NCI-H748 (cell line): Measurements from ENCODE around the gene ACSL6.
A peak's percentile ranks its signal among the peaks of the same experiment; 100 is the strongest.

Source experiments
- DNase-seq: peaks from one replicate; lab custom pipeline; 2025; ENCODE audit not compliant: unreplicated experiment; lab: John Stamatoyannopoulos, UW

ACSL6 gene

DNA sequence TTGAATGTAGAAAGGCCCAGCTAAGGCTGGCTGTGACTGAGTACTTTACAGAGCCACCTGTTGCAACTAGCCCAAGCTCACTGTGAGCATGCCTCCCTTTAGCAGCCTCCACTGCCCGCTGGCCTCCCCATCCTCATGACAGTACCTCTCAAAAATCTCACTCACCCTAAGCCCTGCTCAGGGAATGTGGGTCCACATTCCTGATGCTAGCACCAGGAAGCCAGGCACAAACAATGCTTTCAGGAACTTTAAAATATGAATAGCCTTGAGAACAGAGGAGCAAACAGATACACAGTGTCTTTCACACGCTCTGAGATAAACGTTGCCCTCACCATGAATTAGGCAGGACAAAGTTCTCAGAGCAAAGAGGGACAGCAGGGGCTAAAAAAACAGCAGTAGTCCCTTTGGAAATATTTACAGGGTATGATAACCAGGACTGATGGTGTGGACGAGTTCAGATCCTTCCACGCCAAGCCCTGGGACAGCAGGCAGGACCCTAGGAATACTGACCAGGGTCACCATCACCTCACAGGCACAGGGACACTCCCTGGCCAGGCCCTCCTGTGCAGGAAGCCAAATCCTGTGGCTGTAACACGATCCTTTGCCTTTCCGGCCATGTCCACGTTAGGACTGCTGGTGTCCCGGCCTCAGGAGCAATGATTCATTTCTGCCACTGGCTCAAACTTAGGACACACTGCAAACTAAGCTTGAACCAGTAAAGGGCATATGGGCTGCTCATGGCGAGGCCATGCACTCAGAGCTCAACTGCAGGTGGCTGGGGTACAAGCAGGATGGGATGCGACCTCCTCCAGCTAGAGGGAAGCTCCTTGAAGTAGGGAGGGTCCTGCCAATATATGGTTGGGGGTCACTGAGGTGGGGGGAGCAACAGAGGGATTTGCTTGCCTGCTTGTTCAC, 9.6 kb downstream of the ACSL6 start:
- DNase-seq, result no peak

DNA sequence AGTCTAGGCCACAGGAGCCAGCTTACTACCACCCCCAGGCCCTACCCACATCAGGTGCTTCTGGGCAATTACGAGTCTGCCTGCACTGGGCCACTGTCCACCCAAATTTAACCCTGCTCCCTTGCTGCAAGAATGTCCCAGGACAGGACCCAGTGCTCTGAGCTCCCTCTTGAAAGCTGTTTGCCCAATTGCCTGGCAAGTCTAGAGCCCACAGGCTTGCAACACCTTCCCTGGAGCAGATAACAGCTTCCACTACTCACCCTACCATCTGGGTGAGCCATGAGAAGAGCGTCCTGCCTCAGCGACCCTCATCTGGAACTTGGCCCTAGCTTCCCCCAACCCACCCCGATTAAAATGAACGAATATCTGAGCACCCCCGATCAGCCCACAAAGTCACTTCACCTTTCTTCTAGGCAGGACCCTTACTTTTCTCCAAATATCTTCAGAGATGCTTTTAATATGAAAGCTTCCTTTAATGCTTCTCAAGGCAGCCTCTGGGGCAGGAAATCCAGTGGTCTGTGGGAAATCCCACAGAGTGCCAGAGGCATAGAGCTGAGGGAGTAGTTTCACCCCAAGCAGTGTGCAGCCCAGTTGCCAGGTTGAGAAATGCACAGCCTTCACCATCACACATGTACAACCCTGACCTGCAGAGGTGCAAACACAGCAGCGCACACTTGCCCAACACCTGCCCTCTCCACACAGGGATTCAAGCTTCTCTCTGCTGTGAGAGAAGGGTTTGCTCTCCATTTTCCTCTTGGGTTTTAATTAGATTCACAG, 10.6 kb downstream of the ACSL6 start:
- DNase-seq, result no peak

DNA sequence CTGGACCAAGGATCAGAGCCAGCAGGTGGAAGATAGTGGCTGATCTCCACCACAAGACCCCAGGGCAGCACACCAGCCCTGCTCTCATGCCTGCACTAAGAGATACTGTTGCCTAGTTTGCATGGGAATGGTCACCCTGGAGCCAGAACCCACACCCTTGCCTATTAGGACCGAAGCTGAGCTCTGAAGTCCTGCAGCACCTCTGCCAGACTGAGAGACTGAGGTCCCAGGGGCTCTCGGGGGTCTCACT, 11.3 kb downstream of the ACSL6 start:
- DNase-seq, result no peak

DNA sequence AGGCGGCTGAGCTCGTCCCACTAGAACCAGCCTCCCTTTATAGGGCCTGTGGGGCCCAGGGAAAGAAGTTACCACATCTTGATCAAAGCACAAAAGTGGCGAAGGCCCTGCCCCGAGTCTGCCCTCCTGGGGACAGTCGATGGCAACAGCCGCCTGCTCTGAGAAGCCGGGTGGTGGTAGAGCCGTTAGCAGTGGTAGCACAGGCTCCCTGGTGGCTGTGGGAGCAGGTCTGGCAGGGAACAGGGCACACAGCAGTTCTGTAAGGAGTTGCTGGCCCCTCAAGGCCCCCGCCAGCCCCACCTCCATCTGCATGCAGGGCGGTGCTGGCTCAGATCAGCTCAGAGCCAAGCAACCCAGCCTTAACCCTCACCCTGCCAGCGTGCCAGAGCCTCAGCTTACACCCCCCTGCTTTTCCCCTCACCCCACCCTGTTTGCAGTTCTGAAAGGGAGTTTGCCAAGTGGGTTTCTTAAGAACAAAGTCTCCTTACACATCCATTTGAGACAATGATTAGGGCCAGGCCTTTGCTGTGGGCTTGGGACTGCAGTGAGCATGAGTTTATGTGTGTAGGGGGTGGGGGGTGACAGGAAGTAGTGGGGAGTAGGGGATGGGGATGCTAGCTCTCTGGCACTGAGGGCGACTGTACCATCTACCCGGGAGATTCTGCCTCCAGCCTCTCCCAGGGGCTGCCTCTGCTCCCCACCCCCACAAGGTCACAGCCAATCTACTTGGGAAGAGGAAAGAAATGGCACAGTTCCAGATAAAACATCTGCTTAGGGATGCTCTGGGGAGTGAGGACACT, 11.8 kb downstream of the ACSL6 start:
- peak; percentile 13 for DNase-seq

DNA sequence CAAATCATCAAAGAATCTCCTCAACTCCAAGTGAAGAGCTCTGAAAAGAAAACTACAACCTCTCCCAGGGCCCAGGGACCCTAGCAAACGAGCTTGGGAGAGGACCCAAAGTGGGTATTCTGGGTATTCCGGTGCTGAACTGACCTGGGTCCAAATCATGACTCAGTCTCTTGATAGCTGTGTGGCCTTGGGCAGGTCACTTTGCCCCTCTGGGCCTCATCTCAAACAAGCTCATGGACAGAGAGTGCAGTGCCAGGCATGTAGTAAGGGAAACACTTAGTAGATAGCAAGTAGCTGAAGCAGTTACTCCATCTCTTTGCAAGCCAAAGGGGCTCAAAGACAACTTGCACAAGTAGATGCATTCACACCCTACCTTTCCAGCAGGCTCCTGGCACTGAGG, 12.4 kb downstream of the ACSL6 start:
- DNase-seq, result no peak

DNA sequence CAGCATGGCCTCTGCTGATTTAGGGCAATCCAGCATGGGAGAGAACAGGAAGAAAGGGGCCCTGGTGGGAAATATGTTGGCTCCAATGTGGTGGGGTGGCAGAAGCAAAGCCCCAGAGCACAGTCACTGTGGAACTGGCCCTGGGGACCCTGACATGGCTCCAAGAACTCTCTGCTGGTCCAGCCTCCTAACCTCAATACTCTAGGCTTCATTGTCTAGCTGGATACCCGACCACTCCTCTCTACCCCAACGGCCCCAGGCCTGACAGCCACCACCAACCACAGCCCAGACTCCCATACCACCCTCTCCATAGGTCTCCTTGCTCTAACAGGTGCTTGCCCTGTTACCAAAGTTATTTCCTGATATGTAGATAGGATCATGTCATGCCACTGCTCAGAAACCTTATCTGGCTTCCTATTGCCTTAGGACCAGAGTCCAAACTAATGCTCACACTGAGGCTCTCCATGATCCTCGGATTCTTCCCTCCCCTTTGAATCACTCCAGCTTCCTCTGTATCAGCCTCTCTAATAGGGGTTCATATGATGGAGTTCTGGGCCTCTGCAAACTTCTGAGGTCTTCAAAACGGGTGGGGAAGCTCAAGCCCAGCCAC, 12.9 kb downstream of the ACSL6 start:
- no peak for DNase-seq

DNA sequence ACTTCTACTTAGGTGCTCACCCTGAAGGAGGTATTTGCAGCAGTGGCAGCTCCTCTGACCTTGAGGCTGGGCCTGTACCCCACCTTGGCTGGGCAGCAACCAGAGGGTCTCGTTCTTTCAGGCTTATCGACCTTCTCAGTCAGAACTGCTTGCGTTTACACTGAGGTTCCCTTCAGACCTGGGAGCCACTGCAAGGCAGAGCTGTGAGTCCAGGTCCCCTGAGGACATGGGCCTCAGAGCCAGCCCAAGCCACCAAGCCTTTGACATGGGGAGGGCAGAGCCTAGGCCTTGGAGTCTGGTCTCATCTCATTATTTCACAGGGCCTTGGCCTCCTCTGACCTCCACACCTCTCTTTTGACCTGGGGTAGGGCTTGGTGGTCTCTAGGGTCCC, 13.7 kb downstream of the ACSL6 start:
- DNase-seq, result no peak

DNA sequence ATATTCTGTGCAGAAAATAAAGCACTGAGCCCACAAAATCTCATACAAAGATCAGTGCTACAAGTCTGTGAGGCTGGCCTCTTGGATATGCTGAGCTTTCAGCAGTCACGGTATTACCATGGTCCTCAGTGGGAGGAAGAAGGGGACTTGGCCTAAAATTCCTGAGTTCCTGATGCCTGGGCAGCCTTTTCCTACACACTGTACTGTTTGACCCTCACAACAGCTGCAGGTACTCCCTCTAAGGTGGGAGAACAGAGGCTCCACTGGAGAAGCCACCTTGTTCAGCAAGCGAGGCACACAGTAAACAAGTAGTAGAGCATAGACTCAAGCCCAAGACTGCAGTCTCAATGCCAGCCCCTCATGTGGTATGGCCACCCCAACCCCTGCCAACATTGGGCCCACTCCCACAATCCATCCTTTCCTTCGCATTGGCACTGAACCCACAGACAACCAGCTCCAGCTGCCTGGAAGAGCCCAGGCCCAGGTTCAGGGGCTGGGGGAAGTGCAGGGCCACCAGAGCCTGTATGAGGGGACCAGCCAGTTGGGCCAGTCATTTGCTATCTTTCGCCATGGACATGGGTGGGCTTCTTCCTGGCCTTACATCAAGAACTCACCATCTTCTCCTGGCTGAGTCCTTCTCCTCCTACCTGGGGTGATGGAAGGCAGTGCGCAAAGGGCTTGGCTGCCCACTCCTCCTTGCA, 14.3 kb downstream of the ACSL6 start:
- no peak for DNase-seq

DNA sequence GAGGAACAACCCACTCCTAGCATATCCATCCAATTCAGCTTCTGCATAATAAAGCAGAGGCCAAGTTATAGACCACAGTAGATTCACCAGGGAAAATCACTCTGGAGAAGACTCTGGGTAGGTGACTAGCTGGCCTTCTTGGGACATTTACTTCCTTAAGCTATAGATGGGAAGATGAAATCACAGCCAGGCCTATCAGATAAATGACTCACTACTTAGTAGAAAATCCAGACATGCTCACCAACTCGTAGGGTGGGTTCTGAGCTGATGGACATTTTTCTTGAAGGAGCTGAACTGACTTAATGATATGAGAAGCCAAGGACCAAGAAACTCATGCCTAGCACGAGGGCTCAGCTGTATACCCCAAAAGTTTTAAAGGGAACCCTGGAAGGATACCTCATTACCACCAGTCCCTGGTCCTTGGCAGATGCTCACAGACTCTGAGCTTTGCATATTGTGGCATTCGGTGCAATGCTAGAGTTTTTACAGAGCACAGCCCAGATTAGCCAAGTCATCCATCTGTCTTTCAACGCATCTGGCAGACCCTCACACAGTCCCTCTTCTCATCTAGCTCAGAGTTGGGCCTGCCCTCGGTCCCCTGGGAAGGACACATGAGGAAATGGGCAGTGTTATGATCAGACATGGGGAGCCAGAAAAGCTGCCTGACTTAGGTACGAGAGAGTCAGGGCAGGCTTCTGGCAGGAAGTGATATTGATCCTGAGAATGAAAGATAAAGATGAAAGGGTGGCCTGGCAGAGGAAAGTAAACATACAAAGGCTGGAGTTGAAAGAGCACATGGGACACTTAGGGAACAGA, 15.0 kb downstream of the ACSL6 start:
- no peak for DNase-seq

DNA sequence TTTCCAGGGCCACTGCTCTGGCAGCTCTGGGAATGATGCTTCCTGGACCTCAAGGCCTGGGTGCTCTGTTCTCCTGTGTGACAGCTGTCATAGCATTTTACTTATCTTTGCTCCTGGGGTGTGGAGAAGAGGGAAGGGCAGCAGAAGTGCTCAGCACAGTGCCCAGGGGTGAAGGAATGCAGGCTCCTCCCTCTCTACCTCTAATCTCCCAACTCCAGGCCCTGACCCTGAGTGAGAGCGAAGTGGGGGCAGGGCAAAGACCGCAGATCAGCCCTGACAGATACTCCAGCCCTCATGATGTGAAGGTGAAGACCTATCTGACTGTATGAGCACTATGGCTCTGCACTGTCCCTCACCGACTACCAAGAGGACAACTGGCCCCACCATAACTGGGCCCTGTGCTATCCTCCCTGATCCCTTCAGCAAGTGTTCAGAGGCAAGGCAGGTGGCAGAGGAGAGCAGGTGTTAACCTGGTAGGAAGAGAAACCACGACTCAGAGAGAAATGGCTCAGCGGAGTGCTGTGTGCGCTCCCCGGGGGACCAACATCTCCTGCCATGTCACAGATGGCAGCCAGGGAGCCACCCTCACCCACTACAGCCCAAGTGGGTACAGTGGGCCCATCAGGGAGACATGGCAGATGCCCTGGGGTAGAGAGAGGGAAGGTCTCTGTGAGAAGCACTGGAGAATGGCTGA, 16.8 kb downstream of the ACSL6 start:
- DNase-seq, result no peak

DNA sequence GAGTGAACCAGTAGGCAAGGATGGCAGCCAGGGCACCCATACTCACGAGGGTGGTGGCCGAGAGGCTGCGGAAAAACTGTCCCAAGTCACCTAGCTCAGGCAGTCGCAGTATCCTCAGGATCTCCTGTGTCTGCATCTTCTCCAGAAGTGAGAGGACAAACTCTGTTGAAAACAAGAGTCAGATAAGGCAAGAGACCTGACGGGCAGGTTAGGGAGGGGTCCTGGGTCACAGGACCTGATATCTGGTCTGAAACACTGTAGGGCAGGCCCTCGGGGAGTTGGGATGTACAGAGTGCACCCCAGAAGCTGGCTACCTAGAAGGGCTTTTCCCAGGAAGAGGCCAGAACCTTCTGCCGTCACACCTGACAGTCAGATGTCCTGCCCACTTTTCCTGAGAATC, 17.4 kb downstream of the ACSL6 start:
- DNase-seq, result no peak

DNA sequence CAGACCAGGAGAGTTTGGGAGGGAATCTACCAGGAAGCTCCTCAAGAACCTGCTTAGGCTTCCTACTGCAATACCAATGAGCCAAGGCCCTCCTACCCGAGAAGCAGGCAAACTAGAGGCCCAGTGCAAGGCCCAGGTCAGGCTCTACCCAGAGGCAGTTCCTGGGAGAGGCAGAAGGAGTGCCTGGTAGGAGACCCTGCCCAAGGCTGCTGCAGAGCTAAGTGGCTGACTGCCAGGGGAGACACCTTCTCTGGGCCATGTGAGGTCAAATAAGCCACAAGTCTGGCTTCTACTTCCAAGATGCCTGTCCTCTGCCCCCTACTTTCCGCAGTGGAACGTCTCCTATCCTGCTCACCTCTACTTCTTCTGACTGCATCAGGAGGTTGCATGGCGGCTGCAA, 17.8 kb downstream of the ACSL6 start:
- no peak for DNase-seq

DNA sequence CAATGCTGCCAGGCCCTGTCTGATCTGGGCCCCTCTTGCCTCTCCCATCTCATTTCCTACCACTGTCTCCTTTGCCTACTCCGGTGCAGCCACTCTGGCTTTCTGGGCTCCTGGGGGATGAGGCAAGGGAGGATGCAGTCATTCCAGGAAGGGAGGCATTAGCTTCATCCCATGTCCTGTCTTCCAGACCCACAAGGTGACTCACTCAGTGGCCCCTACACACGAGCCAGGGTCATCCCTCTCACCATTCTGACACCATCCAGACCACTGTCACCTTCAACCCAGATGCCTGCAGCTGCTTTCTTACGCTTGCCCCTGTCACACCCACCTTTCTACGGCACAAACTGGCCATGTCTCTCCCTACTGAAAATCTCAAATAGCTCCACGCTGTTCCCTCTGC, 19.1 kb downstream of the ACSL6 start:
- no peak for DNase-seq

DNA sequence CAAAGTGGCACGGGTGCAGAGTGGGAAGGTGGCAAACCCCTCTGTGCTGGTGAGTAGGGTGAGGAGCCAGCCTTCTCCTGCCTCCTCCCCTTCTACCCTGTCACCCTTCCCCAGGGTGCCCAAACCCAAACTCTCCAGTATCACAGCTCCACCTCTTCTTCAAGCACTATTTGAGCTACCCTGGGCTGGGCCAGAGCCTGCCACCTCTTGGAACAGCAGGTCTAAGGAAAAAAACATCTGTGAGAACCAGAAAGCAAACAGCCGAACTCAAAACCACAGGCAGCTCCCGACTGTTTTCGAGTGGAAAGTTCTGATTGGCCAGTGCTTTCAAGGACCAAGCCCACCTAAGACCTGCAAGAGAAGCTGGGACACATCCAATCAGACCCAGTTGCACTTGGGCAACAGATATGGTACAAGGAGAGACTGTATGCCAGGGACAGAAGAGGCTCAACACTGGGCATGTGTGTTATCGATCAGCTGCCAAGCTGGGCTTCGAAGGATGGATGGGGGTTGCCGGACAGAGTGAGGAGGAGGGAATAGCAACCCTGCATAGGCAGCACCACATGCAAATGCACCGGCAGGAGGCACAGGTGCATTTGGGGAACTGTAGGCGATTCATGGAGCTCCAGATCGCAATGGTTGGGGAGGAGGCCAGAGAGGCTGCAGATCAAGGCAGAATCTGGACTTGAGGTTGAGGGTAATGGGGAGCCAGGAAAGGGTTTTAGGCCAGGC, 19.7 kb downstream of the ACSL6 start:
- DNase-seq, result no peak

DNA sequence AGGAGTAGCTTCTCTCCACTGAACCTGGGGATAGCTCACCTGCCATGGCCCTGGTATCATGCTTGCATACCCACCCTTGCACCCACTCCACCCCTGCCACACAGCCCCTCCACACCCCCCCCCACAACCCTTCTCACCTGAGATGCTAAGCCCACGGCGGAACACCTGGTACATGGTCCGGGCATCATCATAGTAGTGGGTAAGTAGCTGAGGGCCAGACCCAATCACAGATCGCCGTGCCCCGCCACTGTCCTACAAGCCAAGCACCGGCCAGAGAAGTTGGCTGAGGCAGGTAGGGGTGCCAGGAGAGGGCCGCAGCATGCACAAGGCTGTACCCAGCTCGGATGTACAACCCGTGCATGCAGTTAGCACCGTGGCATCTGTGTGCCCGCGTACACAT, 20.7 kb downstream of the ACSL6 start:
- DNase-seq, result no peak

DNA sequence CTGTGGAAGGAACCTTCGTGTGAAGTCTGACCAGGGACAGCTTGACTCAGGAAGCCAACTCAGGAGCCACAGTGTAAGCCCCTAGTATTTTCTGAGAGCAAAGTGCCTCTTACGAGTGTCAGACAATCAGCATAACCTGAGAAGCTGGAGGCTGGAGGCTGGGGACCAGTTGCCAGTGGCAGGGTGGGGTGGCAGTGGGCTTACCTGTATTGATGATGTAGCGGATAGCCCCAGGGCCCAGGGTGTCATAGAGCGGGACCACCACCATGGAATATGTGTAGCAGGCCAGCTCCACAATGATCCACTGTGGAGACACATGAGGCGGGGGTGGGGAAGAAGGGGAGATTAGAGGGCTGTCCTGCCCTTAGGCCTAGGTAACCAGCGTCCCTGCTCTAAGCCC, 22.9 kb downstream of the ACSL6 start:
- DNase-seq, result no peak

DNA sequence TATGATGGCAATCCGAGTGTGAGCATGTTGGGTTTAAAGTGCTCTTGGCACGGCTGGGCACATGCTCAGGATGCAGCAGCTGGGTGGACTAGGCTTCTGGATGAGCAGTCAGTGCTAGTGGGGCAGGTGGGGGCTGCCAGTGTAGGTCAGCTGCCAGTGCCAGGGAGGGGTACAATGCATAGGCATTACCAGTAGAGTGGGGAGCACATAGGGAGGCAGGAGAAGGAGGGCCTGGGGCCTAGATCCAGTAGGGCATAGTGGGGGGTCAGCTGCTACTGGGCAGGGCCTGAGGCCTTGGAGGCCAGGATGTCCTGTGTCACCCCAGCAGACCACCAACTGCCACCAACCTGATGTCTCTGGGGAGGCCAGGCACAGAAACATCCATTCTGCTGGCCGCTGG, 24.2 kb downstream of the ACSL6 start:
- no peak for DNase-seq

DNA sequence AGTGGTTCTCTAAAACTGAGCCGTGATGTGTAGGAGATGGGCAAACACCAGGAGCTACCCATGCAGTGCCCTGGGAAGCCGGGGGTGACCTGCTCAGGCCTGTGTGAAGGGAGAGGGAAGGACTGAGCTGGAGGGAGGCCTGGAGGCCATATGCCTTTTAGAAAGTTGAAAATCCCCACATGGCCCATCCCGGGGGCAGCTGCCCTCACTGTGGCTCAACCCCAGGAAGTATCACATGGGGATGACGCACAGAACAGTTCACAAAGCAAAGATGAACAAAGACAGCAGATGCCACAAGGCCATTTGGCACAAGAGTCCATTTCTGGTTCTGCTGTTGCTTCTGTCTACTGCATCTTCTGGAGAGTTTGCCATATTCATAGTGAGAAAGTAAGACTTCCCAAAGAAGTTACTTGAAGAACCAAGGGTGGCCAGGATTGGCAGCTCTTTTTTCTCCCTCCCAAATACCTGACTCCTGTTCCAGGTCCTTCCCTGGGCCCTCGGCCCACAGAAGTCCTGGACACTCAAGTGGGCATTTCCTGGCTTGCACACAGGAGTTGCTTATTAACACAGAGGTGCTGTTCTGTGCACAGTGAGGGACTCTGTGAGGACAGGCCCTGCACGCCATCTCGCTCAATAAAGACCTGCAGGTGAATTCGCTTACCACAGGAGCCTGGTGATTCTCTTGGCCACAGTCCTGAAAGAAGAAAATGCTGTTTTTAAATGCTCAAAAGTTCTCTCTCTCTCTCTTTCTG, 25.1 kb downstream of the ACSL6 start:
- DNase-seq, result no peak
